HL-60 (cell line): Measurements from ENCODE around the gene SORD.
A peak's percentile ranks its signal among the peaks of the same experiment; 100 is the strongest.
"Not testable (repeated sequence)": the region's sequence is repeated elsewhere in the genome, so short reads cannot be mapped to it uniquely, and the experiment has no call there.

Experiments
- DNase-seq, 2 experiments: peaks; one replicate each; pipeline ENCODE4 v3.0.0-alpha.2; 2010 to 2020; ENCODE audit warnings: low read depth in 1 of 2, low spot score in 1 of 2
- H3K27ac ChIP-seq: fragments of 250-450 bp; sonication (Bioruptor Pico); replicated peaks from 2 replicates; pipeline ENCODE4 v1.5.1; 2020; ENCODE audit warnings: mild to moderate bottlenecking, moderate library complexity
- H3K27me3 ChIP-seq: fragments of 250-450 bp; sonication (Bioruptor Pico); 2 replicates; pipeline ENCODE4 v1.5.1; 2021; ENCODE audit warnings: mild to moderate bottlenecking, moderate library complexity; ENCODE audit not compliant: insufficient read depth, poor library complexity, severe bottlenecking
- H3K4me3 ChIP-seq: replicated peaks from 2 replicates; pipeline ENCODE4 v1.5.1; 2011; ENCODE audit warnings: mild to moderate bottlenecking, control low read depth, low read length; ENCODE audit not compliant: insufficient read depth
- CTCF ChIP-seq: IDR thresholded peaks from one replicate; pipeline ENCODE4 v1.5.1; 2011; ENCODE audit warnings: low read length, control low read depth, inconsistent platforms; ENCODE audit not compliant: insufficient read depth
- GABPA ChIP-seq: IDR thresholded peaks from 2 replicates; pipeline ENCODE4 v1.6.1; 2012; ENCODE audit warnings: low read depth
- POLR2AphosphoS5 ChIP-seq: IDR thresholded peaks from 2 replicates; pipeline ENCODE4 v1.6.1; 2012; ENCODE audit warnings: low read depth
- REST ChIP-seq: IDR thresholded peaks from 2 replicates; pipeline ENCODE4 v1.6.1; 2012; ENCODE audit warnings: low read depth; ENCODE audit not compliant: insufficient replicate concordance
- SPI1 ChIP-seq: IDR thresholded peaks from 2 replicates; pipeline ENCODE4 v1.6.1; 2012; ENCODE audit warnings: low read depth, mild to moderate bottlenecking, borderline replicate concordance
- long read RNA-seq: library from polyadenylated mRNA; unstranded; transcript quantifications from one replicate; pipeline ENCODE4 v2.0.0, GENCODE V29; 2020

Gene SORD
- long read RNA-seq, full-length matches to known transcripts, result 784 of 832 reads
- long read RNA-seq, partial matches to known transcripts, result 11 of 832 reads
- long read RNA-seq, other reads (novel, unspliced or antisense), result 37 of 832 reads

- H3K27me3 ChIP-seq, result peaks cover 2% of the 10 kb centered on the region
- TF ChIP-seq CTCF, result no peak
- peak; percentile 51; the same call in 1 of the 2 replicates for TF ChIP-seq SPI1
- peak; percentile 84 for TF ChIP-seq POLR2AphosphoS5
- TF ChIP-seq REST, result peak; percentile 64
- no peak for TF ChIP-seq GABPA
- peak within 1 kb of the TSS; percentile 84 for H3K27ac ChIP-seq
- peak within 1 kb of the TSS; percentile 86 for H3K4me3 ChIP-seq
- DNase-seq, result peak; percentile 82 to 90
These were observed at the start of gene SORD for GRCh38 chr15:45022871-45023658. Gene SORD (plus strand): TSS chr15:45023195. CDS start chr15:45023284, 89 bp downstream.

GRCh38 chr15:44976183-44976582, 46.8 kb upstream of the SORD start:
- not testable (repeated sequence) for DNase-seq, H3K27me3 ChIP-seq, H3K4me3 ChIP-seq, H3K27ac ChIP-seq

GRCh38 chr15:44977781-44978180, 45.2 kb upstream of the SORD start:
- not testable (repeated sequence) for DNase-seq, H3K4me3 ChIP-seq, H3K27me3 ChIP-seq, H3K27ac ChIP-seq

- H3K4me3 ChIP-seq, H3K27ac ChIP-seq, H3K27me3 ChIP-seq: not testable (repeated sequence)
- peak in 1 of 2 experiments; percentile 3 for DNase-seq
These were observed 43.2 kb upstream of the SORD start for GRCh38 chr15:44979617-44980339.

GRCh38 chr15:44984144-44984543, 38.9 kb upstream of the SORD start:
- H3K27ac ChIP-seq, H3K27me3 ChIP-seq, H3K4me3 ChIP-seq, DNase-seq: not testable (repeated sequence)

GRCh38 chr15:44986346-44987055, 36.5 kb upstream of the SORD start:
- H3K27me3 ChIP-seq, H3K4me3 ChIP-seq, H3K27ac ChIP-seq, DNase-seq: not testable (repeated sequence)

- not testable (repeated sequence) for DNase-seq, H3K4me3 ChIP-seq, H3K27me3 ChIP-seq, H3K27ac ChIP-seq
These were observed 35.3 kb upstream of the SORD start for GRCh38 chr15:44987711-44988110.

- not testable (repeated sequence) for H3K4me3 ChIP-seq, H3K27me3 ChIP-seq, DNase-seq, H3K27ac ChIP-seq
These were observed 34.7 kb upstream of the SORD start for GRCh38 chr15:44988184-44988869.

GRCh38 chr15:44988870-44989219, 34.1 kb upstream of the SORD start:
- not testable (repeated sequence) for DNase-seq, H3K4me3 ChIP-seq, H3K27me3 ChIP-seq, H3K27ac ChIP-seq

- not testable (repeated sequence) for H3K4me3 ChIP-seq, DNase-seq, H3K27me3 ChIP-seq, H3K27ac ChIP-seq
These were observed 25.4 kb upstream of the SORD start for GRCh38 chr15:44997632-44998031.
